GM10248 (cell line): Measurements from ENCODE around the gene F5.

ENCODE experiments used
- CTCF ChIA-PET: fragments of 300-600 bp; sonication (Branson Sonifier 250); formaldehyde crosslinking; extraction: SDS; loops from one replicate; lab custom pipeline; 2021; ENCODE audit warnings: antibody characterized with exemption; lab: Yijun Ruan, JAX
- POLR2A ChIA-PET: fragments of 350-650 bp; sonication (Branson Sonifier 250); formaldehyde crosslinking; extraction: SDS; loops from one replicate; lab custom pipeline; 2020; ENCODE audit warnings: antibody characterized with exemption; lab: Yijun Ruan, JAX
- DNase-seq: peaks from one replicate; pipeline ENCODE4 v3.0.0; 2012; ENCODE audit errors: extremely low spot score
- TF ChIP-seq, protein P1 (sequence below): IDR thresholded peaks from 2 replicates; pipeline ENCODE4 v1.5.1; 2012; ENCODE audit warnings: mild to moderate bottlenecking, low read depth; ENCODE audit errors: extremely low read depth, missing control alignments, control extremely low read depth

F5 gene

DNA sequence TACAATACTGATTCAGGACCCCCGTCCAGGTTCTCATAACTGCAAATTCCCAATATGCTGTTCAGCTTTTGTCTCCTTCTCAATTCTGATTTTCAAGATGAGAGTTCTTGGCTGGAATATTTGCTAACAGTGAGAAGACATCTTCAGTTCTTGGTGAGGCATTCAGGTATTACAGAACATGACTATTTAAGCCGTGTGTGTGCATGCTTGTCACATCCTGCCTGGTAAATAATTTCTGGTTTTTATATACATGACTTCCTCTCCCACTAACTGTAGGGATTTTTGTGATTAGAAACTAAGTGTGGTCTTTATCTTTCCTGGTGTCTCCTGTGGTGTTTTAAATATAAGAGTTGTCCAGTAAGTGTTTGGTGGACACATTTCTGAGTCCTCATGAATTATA, 90.4 kb downstream of the F5 start:
- TF ChIP-seq, protein P1, sequence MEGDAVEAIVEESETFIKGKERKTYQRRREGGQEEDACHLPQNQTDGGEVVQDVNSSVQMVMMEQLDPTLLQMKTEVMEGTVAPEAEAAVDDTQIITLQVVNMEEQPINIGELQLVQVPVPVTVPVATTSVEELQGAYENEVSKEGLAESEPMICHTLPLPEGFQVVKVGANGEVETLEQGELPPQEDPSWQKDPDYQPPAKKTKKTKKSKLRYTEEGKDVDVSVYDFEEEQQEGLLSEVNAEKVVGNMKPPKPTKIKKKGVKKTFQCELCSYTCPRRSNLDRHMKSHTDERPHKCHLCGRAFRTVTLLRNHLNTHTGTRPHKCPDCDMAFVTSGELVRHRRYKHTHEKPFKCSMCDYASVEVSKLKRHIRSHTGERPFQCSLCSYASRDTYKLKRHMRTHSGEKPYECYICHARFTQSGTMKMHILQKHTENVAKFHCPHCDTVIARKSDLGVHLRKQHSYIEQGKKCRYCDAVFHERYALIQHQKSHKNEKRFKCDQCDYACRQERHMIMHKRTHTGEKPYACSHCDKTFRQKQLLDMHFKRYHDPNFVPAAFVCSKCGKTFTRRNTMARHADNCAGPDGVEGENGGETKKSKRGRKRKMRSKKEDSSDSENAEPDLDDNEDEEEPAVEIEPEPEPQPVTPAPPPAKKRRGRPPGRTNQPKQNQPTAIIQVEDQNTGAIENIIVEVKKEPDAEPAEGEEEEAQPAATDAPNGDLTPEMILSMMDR, result no peak
- POLR2A ChIA-PET, result no interaction called here
- DNase-seq, result no peak
- CTCF ChIA-PET, result interaction anchor here (1.0 to 2.3 kb wide), 3 partner anchors 9 to 11 kb away, joined by 3 to 5 read pairs (median 4); partner anchors contain the start of gene SLC19A2

DNA sequence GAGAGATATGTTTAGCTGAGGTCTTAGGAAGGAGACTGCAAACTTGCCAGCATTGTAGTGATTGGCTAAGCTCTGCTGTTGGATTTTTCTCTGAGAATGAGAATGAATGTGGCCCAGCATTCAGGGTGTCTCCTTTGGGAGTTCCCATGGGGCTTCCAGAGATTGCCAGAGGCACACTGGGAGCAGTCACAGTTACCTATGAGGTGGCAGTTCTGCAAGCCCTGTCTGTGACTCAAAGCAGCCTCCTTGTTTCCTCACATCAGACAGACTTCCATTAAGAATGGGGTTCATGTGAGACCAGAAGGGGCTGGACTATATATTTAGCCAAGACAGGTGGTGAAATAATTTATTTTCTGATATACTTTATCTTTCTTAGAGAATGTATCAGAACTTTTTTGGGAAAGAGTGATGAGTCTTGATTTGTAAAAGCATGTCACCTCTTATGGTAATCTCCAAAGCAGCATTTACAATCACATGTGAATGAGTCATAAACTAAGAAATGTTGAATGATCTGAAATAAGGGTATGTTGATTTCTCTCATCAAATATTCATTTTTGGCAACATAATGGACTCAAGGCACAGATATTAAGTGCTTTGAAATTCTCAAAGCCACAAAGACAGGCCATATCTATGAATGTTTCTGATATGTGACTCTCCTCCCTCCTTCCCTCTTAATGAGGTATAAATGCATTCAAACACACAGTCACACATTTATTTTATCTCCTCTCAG, 91.1 kb downstream of the F5 start:
- DNase-seq, result no peak
- ChIA-PET CTCF (interaction anchor here (1.2 to 2.3 kb wide), 2 partner anchors 9 to 10 kb away, joined by 3 to 5 read pairs; partner anchors contain the start of gene SLC19A2), POLR2A (no interaction called here)
- TF ChIP-seq, protein P1, result no peak

DNA sequence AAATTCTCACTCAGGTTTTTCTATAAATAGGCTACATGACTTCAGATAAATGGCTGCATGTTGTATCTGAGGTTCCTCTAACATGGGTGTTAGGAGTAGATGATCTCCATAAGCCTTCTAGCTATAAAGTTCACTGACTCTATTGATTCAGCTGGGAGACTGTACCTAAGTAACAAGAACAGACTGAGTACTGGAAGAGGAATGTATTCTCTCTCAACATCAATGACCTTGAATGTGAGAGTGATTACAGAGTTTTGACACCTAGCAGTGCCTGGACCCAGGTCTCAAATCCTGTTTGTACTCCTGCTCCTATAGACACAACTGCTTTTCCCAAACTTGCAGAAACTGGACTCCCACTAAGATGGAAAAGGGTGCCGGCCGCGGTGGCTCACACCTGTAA, 91.9 kb downstream of the F5 start:
- DNase-seq, result no peak
- ChIA-PET POLR2A (no interaction called here), CTCF (no interaction called here)
- TF ChIP-seq, protein P1, result no peak

DNA sequence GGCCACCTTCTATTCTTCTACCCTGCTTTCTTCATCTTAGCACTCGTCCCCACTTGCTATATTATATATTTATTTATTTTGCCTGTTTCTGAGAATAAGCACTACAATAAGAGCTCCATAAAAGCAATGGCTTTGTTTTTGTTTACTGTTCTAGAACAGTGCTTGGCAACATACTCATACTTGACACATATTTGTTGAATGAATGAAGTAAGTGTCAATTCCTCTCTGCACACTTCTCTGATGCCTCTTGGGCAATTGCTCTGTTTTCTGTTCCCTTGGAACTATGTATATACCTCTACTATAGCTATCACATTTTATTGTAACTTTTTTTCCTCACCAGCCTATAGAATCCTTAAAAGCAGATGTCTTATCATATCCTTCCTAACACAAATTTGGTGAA, 93.0 kb downstream of the F5 start:
- ChIA-PET CTCF (interaction anchor here (1.0 kb wide), 1 partner anchor 12 kb away, joined by 3 read pairs; no protein-coding TSS in a partner anchor), POLR2A (no interaction called here)
- TF ChIP-seq, protein P1, result no peak
- no peak for DNase-seq

DNA sequence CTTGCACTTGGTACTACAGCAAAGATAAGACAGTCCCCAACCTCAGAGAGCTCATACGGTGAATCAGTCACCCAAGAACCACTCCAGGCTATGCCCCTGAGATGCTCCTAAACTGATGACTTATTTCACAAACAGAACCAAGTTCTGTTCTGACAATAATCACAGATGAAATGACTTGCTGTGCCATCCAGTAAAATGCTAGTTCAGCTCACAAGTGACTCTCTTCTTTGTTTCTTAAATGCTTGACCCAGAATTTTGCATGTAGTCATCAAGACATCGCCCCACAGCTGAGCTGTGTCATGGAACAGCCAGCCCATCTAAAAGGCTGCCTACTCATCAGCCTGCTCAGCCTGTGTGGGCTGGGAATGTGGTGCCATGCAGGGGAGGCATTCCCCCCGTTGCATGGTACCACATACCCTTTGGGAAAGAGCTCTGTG, 94.4 kb downstream of the F5 start:
- CTCF ChIA-PET, result interaction anchor here (1.0 kb wide), 1 partner anchor 13 kb away, joined by 3 read pairs; no protein-coding TSS in a partner anchor
- no peak for DNase-seq
- POLR2A ChIA-PET, result no interaction called here
- TF ChIP-seq, protein P1, result no peak

DNA sequence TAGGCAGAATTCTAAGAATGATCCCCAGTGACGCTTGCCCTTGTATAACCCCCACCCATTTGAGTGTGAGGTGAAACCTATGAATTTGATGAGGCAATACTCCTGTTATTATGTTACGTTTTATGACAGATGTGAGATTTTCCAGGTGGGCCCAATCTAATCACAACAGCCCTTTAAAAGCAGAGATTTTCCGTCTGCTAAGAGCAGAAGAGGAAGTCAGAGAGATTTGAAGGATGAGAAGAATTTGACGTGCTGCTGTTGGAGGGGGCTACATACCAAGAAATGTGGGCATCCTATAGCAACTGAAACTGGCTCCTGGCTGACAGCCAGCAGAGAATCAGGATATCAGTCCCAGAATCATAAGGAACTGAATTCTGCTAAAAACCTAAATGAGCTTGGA, 98.1 kb downstream of the F5 start:
- ChIA-PET CTCF (interaction anchor here (1.6 kb wide), 1 partner anchor 14 kb away, joined by 3 read pairs; no protein-coding TSS in a partner anchor), POLR2A (no interaction called here)
- TF ChIP-seq, protein P1, result no peak
- no peak for DNase-seq
